IPS DF 6.9 (cell line): ENCODE data around the gene CKM.

ENCODE experiments used
- DNase-seq: peaks from one replicate; pipeline ENCODE4 v3.0.0-alpha.2; 2013; ENCODE audit warnings: low read depth, low spot score
- H3K27ac ChIP-seq: one replicate; pipeline ENCODE4 v1.5.1; 2013; ENCODE audit warnings: low read length, control low read depth
- H3K27me3 ChIP-seq: 2 replicates; pipeline ENCODE4 v1.6.1; 2013; ENCODE audit warnings: mild to moderate bottlenecking, low read length; ENCODE audit not compliant: control insufficient read depth, insufficient read depth
- H3K36me3 ChIP-seq: 2 replicates; pipeline ENCODE4 v1.6.1; 2013; ENCODE audit warnings: low read length; ENCODE audit not compliant: control insufficient read depth, insufficient read depth
- H3K4me1 ChIP-seq: 2 replicates; pipeline ENCODE4 v1.6.1; 2013; ENCODE audit warnings: low read length; ENCODE audit not compliant: control insufficient read depth, insufficient read depth
- H3K4me3 ChIP-seq: 2 replicates; pipeline ENCODE4 v1.5.1; 2013; ENCODE audit warnings: mild to moderate bottlenecking, low read length
- H3K9me3 ChIP-seq: 2 replicates; pipeline ENCODE4 v1.6.1; 2013; ENCODE audit warnings: low read length, inconsistent platforms; ENCODE audit not compliant: control insufficient read depth, insufficient read depth
- WGBS: extraction: QIAGEN DNeasy Blood & Tissue Kit; methylation state at CpG from one replicate; pipeline ENCODE4 v1.1.7; 2013; ENCODE audit warnings: mixed read lengths, missing lambda C conversion rate; ENCODE audit not compliant: insufficient read length, insufficient coverage; 5-methylcytosine and 5-hydroxymethylcytosine counted together

CKM gene

GRCh38 chr19:45293682-45294081, 29.0 kb downstream of the CKM start:
- Histone ChIP-seq H3K27me3 (no peaks in the 10 kb centered on the region), H3K4me3 (no peak overlapping the region), H3K36me3 (0 out of 2 replicates have a peak, but pooled peaks cover 3% of the 10 kb centered on the region), H3K4me1 (no peaks in the 10 kb centered on the region), H3K9me3 (no peaks in the 10 kb centered on the region), H3K27ac (no peak overlapping the region)
- DNase-seq, result no peak
- no CpG with 5 or more reads among the region's 4 CpGs for WGBS

- Histone ChIP-seq H3K27me3 (no peaks in the 10 kb centered on the region), H3K36me3 (0 out of 2 replicates have a peak, but pooled peaks cover 3% of the 10 kb centered on the region), H3K4me1 (no peaks in the 10 kb centered on the region), H3K4me3 (no peak overlapping the region), H3K27ac (no peak overlapping the region), H3K9me3 (no peaks in the 10 kb centered on the region)
- DNase-seq, result no peak
- WGBS, result no CpG with 5 or more reads among the region's 1 CpG
Measured at GRCh38 chr19:45291834-45292233, 30.8 kb downstream of the CKM start.

GRCh38 chr19:45290381-45290931, 32.2 kb downstream of the CKM start:
- no peak for DNase-seq
- H3K4me3 ChIP-seq, result no peak overlapping the region
- no peak overlapping the region for H3K27ac ChIP-seq
- H3K4me1 ChIP-seq, result no peaks in the 10 kb centered on the region
- WGBS, result no CpG with 5 or more reads among the region's 6 CpGs
- H3K36me3 ChIP-seq, result 0 out of 2 replicates have a peak, but pooled peaks cover 3% of the 10 kb centered on the region
- H3K9me3 ChIP-seq, result no peaks in the 10 kb centered on the region
- H3K27me3 ChIP-seq, result no peaks in the 10 kb centered on the region

GRCh38 chr19:45283443-45284033, 39.1 kb downstream of the CKM start:
- no CpG with 5 or more reads among the region's 7 CpGs for WGBS
- no peak for DNase-seq
- Histone ChIP-seq H3K36me3 (peaks cover 10% of the 10 kb centered on the region; the same call in 1 of the 2 replicates), H3K27ac (no peak overlapping the region), H3K4me3 (no peak overlapping the region), H3K4me1 (no peaks in the 10 kb centered on the region), H3K27me3 (no peaks in the 10 kb centered on the region), H3K9me3 (no peaks in the 10 kb centered on the region)

- no peak overlapping the region for H3K4me3 ChIP-seq
- H3K4me1 ChIP-seq, result no peaks in the 10 kb centered on the region; the same call in 1 of the 2 replicates
- no peaks in the 10 kb centered on the region for H3K9me3 ChIP-seq
- no peak overlapping the region for H3K27ac ChIP-seq
- no peak for DNase-seq
- no CpG with 5 or more reads among the region's 19 CpGs for WGBS
- peaks cover 10% of the 10 kb centered on the region for H3K36me3 ChIP-seq
- H3K27me3 ChIP-seq, result no peaks in the 10 kb centered on the region
Measured at GRCh38 chr19:45280471-45280961, 42.2 kb downstream of the CKM start.

- WGBS, result no CpG with 5 or more reads among the region's 3 CpGs
- H3K27ac ChIP-seq, result no peak overlapping the region
- no peaks in the 10 kb centered on the region; the same call in 1 of the 2 replicates for H3K4me1 ChIP-seq
- H3K27me3 ChIP-seq, result no peaks in the 10 kb centered on the region
- DNase-seq, result no peak
- no peak overlapping the region for H3K4me3 ChIP-seq
- H3K36me3 ChIP-seq, result peaks cover 12% of the 10 kb centered on the region
- no peaks in the 10 kb centered on the region for H3K9me3 ChIP-seq
Measured at GRCh38 chr19:45279587-45280192, 43.0 kb downstream of the CKM start.

- Histone ChIP-seq H3K27me3 (no peaks in the 10 kb centered on the region), H3K27ac (no peak overlapping the region), H3K4me1 (no peaks in the 10 kb centered on the region; the same call in 1 of the 2 replicates), H3K36me3 (peaks cover 12% of the 10 kb centered on the region), H3K9me3 (no peaks in the 10 kb centered on the region), H3K4me3 (no peak overlapping the region)
- DNase-seq, result no peak
- WGBS, result no CpG with 5 or more reads among the region's 10 CpGs
Measured at GRCh38 chr19:45278087-45278486, 44.6 kb downstream of the CKM start.

- Histone ChIP-seq H3K4me1 (no peaks in the 10 kb centered on the region; the same call in 1 of the 2 replicates), H3K36me3 (peaks cover 12% of the 10 kb centered on the region), H3K4me3 (no peak overlapping the region), H3K9me3 (no peaks in the 10 kb centered on the region), H3K27me3 (no peaks in the 10 kb centered on the region), H3K27ac (no peak overlapping the region)
- no CpG with 5 or more reads among the region's 7 CpGs for WGBS
- no peak for DNase-seq
Measured at GRCh38 chr19:45276284-45276687, 46.4 kb downstream of the CKM start.

- H3K4me1 ChIP-seq, result no peaks in the 10 kb centered on the region; the same call in 1 of the 2 replicates
- no peak for DNase-seq
Measured at GRCh38 chr19:45275370-45275971, 47.2 kb downstream of the CKM start.

GRCh38 chr19:45273521-45273855, 49.2 kb downstream of the CKM start:
- no peaks in the 10 kb centered on the region; the same call in 1 of the 2 replicates for H3K4me1 ChIP-seq
- no CpG with 5 or more reads among the region's 14 CpGs for WGBS
- no peaks in the 10 kb centered on the region for H3K27me3 ChIP-seq
- DNase-seq, result no peak
- no peak overlapping the region for H3K4me3 ChIP-seq
- H3K9me3 ChIP-seq, result no peaks in the 10 kb centered on the region
- peaks cover 8% of the 10 kb centered on the region for H3K36me3 ChIP-seq
- no peak overlapping the region for H3K27ac ChIP-seq

More at GRCh38 chr19:45275370-45275971, 47.2 kb downstream of the CKM start:
- Histone ChIP-seq H3K4me3 (no peak overlapping the region), H3K36me3 (peaks cover 10% of the 10 kb centered on the region), H3K27ac (no peak overlapping the region), H3K9me3 (no peaks in the 10 kb centered on the region), H3K27me3 (no peaks in the 10 kb centered on the region)
- no CpG with 5 or more reads among the region's 12 CpGs for WGBS
